HG02852 (cell line): ENCODE data around the gene ADPRH.
A peak's percentile ranks its signal among the peaks of the same experiment; 100 is the strongest.
"Not testable (repeated sequence)": the region's sequence is repeated elsewhere in the genome, so short reads cannot be mapped to it uniquely, and the experiment has no call there.

Source experiments
- ATAC-seq: cut with Tn5 transposase; IDR thresholded peaks from one replicate; pipeline ENCODE4 v1.9.1; 2021; ENCODE audit warnings: mild to moderate bottlenecking, moderate library complexity; ENCODE audit not compliant: unreplicated experiment

The ADPRH gene

DNA sequence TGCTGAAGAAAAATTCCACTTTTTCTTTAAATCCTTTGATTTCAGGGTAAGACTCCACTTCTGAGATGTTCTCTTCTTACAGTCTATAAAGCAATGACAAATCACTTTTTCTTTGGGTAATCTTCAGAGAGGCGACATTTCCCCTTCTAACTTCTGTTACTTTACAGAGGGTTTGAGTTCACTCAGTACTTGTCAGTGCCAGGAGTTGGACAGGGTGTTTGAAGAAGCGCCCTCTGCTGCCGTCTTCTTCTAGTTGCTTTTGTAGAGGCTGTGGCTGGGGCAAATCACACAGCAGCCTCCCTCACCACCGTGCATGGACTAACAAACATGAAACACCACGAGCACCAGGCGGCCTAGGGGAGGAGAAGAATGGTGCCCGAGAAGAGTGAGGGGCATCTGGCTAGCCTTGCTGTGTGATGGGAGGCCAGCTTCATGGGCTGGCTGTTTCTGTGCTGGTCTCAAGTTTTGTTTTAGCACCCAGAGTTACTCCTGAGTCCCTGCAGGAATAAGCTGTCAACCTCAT, 19.8 kb upstream of the ADPRH start, which contains the start of gene CD80:
Gene CD80 (minus strand): TSS at position 174 of the 523 bp plus-strand sequence. CDS start 1,886 bp downstream, outside the sequence.
- ATAC-seq, result peak; percentile 65

DNA sequence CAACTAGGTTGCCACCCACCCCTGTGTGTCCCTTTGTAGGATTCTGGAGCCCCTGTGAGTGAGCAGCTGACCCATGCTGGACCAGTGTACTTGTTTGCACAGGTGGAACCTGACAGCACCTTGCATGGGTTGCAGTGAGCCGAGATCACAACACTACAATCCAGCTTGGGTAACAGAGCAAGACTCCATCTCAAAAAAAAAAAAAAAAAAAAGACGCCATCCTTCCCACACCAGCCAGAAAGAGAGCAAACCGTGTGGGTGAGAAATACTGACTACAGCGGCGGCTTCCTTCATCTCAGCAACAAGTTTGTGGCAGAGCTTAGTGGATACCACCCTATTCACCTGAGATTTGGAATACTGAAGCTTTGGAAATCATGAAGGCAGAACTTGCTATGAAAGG, 19.1 kb upstream of the ADPRH start:
- ATAC-seq, result no peak

DNA sequence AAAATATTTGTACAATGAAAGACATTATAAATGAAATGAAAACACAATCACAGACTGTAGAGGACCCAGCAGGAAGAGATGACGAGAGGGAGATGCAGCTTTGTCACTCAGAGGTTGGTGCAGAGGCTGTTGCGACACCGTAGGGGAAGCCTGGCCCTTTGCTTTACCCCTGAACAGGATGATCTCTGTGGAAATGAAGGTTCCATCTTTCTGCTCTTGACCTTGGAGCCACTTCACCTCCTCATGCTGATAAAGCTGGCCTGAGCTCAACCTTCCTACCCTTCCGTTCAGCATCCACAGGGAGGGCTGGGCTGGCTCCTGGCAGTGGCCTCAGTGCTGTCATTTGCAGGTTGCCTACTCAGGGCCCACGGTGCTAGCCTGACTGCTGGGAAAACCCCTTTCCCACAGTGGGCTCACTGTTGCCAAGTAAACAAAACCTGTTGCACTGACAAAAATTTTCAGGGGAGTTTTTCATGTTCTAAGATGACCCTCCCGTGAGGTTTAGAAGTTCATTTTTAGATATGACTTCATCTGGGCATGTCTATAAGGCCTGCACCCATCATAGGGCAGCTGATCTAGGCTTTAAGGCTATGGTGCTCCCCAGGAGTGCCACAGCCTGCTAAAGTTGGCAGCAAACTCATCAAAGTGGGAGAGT, 16.9 kb upstream of the ADPRH start:
- peak; percentile 68 for ATAC-seq

GRCh38 chr3:119563334-119563733, 16.0 kb upstream of the ADPRH start:
- ATAC-seq, result not testable (repeated sequence)

GRCh38 chr3:119569156-119569555, 10.1 kb upstream of the ADPRH start:
- ATAC-seq, result no peak

- peak; percentile 71 for ATAC-seq
These were observed 9.1 kb upstream of the ADPRH start for GRCh38 chr3:119570229-119570628.

DNA sequence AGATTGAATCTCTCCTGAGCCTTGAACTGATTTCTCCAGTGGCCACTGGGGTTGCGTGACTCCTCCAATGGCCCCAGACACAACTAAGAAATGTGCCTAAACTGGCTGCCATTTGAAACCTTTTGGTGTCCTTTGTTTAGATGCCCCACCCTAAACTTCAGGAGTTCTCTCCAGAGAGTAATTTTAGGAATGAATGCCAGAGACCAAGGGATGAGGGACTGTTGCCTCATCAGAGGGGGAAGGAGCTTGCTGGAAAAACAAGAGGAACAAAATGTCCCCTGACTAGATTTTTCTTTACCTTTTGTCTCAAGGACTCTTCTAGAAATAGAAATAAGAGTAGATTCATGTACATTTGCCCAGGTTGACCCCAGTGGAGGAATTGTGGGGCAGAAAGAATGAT, 8.1 kb upstream of the ADPRH start:
- ATAC-seq, result no peak

GRCh38 chr3:119571688-119572087, 7.6 kb upstream of the ADPRH start:
- ATAC-seq, result no peak

DNA sequence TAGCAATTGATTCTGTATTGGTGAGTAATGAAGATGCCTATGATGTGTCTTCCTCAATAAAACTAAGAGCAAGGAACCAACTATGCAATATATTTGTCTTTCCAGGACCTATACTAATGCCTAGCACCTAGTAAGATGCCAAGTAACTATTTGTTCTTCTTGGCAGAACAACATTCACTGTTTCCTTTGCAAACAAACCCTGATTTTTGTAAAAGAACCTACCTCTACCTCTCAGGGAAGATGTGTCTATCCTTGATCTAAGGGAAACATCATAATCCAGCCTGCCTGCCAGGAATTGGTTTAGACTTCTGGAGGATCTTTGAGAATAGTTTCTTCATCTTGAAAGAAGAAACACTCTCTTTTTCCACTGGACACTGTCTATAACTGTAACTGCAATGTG, 3.8 kb upstream of the ADPRH start:
- no peak for ATAC-seq

- ATAC-seq, result peak; percentile 62
These were observed 922 bp downstream of the ADPRH start for GRCh38 chr3:119580067-119580760.

- peak; percentile 40 for ATAC-seq
These were observed 2.9 kb downstream of the ADPRH start for GRCh38 chr3:119582178-119582577.

- ATAC-seq, result no peak
These were observed 5.9 kb downstream of the ADPRH start for GRCh38 chr3:119585208-119585607.

- no peak for ATAC-seq
These were observed 6.7 kb downstream of the ADPRH start for GRCh38 chr3:119585856-119586570.

GRCh38 chr3:119586733-119587172, 7.5 kb downstream of the ADPRH start:
- ATAC-seq, result no peak

GRCh38 chr3:119588112-119588511, 8.8 kb downstream of the ADPRH start:
- peak; percentile 46 for ATAC-seq

- ATAC-seq, result no peak
These were observed 9.9 kb downstream of the ADPRH start for GRCh38 chr3:119589102-119589773.

GRCh38 chr3:119590706-119591105, 11.4 kb downstream of the ADPRH start:
- ATAC-seq, result no peak

DNA sequence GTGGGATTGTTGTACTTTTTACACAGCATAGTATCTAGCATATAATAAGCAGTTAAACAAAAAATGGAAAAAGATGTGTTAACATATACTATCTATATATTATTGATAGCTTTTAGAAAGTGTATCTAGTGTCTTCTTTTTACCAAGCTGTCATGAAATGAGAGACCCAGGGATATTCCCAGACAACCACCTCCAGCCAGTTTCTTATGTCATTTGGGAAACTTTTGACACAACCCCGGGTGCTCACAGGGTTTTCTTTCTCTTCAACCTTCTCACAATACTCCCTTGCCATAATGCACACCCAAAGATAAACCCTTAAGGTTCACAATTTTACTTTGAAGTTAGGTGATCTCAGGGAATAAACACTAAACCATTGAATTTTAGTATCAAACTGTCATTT, 13.6 kb downstream of the ADPRH start:
- no peak for ATAC-seq

DNA sequence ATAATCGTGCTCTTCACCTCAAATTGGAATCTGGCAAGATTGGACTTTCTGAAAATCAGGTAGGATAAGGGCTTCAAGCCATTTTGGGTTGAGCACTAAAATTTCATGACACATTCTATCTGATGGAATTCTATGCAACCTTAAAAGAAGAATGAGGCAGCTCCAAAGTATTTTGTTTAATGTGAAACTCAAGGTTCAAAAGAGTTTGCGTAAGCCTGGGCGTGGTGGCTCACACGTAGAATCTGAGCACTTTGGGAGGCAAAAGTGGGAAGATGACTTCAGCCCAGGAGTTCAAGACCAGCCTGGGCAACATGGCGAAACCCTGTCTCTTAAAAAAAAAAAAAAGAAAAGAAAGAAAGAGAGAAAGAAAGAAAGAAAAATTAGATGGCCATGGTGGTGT, 14.8 kb downstream of the ADPRH start:
- ATAC-seq, result no peak

GRCh38 chr3:119594929-119595328, 15.6 kb downstream of the ADPRH start:
- not testable (repeated sequence) for ATAC-seq
